H4 (cell line): ENCODE measurements around the gene MAST4. TPM values are rescaled to one million over a fixed set of nuclear protein-coding genes. Genes with fewer than 3 reads are reported as not detected.

Experiments used
- DNase-seq: peaks from one replicate; pipeline ENCODE4 v3.0.0-alpha.2; 2015; ENCODE audit warnings: low spot score
- total RNA-seq: library from RNA; depleted of rRNA; stranded (reverse); fragments of >200 nt; shearing (Covaris generic); gene quantifications from 2 replicates; pipeline ENCODE4 v1.2.3, GENCODE V29; 2014

MAST4 gene
- total RNA-seq, 1 experiment from 2014 or later: 0.75 TPM

DNA sequence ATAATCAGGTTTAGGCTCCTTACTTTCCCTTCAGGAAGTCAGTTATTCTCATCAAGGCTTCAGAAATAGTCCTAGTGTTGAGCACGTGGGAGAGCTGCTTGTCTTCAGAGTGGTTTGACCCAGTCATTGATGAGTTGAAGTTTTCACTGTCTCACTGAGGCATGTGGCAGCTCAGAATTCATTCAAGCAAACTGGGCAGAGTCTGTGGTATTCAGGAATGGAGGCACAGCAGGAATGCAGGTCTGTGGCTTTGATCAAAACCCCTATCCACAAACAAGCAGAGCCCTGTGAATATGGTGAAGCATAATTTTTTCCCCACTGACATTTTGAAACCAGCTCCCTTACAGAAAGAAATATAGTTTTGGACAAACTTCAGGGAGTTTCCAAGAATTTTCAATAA, 393.1 kb downstream of the MAST4 start:
- peak; percentile 53 for DNase-seq

DNA sequence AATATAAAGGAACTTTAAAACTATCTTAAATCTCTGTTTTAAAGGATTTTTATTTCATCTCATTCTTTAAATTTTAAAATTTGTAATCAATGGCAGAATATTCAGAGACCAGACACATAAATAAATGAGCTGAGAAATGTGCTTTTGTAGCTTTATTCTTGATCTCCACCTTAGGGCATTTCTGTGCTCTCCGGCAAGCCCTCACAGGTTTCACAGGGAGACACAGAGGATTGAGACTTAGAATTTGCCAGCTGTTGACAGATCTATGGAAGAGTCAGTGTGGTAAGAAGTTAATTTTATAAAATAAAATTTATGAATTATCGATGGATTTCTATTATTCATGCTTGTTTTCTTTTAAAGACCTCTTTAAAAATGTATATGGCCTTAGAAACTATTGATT, 393.6 kb downstream of the MAST4 start:
- DNase-seq: no peak

DNA sequence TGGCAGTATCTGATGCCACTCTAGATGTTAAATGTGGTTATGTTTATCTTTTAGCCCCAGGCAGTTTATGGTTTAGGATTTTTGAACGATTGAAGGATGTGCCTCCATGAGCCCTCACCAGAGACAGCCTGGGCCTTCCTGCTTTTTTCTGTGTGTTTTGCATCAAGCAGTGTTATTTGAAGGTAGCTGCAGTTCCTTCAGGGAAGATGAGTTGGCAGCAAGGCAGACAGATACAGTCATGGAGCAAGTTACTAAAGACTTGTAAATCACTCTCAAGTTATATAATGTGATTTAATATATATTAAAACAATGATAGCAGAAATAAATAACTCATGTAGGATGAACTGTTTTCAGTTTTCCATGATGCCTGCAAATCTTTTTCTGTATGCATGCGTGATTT, 395.6 kb downstream of the MAST4 start:
- no peak for DNase-seq

DNA sequence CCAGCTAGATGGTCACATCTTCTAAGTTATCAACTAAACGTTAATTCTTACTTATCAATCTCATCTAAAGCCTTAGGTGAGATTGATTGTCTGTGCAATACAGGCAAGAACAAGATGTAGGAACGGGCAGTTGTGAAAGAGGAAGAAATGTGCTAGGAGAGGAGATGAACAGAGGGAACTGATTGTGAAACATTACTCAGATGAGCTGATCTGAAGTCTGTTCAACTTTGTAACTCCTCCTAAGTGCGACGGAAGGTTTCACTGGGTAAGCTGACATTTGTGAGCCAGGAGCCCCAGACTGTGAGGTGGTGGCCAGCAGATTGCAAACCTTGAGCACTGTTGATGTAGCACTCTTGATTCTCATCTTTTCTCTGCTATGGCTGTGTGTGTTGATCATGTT, 396.4 kb downstream of the MAST4 start:
- DNase-seq: no peak

DNA sequence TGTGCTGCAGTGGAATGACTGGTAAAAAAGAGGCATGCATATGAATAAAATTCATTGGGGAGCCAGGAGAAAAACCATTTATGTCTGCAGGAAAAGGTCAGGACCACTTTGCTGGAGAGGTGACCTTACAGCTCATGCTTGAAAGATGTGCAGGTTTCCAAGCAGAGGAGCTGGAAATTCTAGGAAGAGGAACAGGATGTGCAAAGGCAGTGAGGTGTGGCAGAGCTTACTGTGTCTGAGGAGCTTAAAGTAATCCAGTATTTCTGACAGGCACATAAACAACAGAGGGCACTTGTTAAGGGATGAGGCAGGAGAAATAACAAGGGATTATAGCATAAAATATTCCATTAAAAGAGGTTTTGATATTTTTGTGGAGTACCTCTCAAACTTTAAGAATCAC, 397.3 kb downstream of the MAST4 start:
- no peak for DNase-seq

DNA sequence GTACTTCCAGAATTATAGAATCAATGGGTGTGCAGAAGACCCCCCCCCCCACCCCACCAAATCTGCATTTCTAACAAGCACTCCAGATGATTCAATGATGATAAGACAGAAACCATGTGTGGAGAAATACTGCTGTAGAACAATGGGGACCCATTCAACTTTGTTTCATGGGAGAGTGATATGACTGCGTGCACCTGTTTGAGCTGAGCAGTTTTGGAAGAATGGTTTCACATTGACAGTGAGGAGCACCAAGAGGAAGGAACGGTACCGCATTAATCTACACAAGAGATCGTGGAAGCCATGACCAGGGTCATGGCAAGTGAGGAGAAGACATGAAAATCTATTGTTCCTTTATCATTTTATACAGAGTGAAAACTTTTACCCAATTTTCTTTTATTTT, 397.7 kb downstream of the MAST4 start:
- no peak for DNase-seq

DNA sequence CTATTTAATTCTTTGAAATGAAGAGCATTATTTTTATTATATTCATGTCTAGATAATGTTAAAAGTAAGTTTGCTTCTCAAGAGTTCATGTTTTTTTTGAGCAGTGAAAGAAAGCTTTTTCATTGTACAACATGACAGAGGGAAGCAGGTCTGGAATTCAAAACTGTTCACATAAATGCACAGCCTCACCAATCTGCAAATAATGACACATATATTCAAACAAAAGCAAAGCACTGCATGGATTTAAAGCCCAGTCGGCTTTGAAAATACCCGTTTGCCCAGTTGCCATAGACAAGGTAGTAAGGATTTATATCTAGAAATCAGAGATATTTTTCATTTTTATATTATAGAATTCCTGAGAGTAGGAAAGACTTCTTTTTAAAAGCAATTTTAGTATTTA, 398.6 kb downstream of the MAST4 start:
- no peak for DNase-seq

DNA sequence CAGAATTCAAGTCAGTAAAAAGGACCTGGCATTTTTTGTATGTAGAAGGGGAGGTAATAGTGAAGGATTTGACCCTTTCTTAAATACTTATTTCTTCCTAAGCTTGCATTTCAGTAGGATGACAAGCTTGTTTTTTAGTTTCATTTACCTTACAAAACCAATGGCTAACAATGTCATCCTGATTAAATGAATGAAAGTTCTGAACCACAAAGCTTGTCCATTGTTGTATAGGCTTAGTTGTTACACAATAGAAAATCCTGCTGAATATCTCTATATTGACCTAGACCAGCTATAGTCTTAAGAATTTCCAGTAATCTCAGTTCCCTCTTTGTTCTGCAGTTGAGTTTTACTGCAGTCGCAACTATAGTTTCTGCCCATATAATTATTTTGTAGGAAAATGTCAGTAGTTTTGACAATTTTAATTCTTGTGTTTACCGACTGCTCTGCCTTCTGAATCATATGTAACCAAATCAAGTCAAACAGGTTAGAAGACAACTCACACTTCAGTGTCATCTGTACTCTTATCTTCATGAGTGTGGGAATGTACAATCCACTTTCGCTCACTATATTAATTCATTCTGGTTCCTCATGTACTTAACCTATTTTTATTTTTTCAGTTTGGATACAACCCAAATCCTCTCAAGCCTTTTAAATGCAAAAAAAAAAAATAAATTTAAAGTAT, 404.7 kb downstream of the MAST4 start:
- no peak for DNase-seq

DNA sequence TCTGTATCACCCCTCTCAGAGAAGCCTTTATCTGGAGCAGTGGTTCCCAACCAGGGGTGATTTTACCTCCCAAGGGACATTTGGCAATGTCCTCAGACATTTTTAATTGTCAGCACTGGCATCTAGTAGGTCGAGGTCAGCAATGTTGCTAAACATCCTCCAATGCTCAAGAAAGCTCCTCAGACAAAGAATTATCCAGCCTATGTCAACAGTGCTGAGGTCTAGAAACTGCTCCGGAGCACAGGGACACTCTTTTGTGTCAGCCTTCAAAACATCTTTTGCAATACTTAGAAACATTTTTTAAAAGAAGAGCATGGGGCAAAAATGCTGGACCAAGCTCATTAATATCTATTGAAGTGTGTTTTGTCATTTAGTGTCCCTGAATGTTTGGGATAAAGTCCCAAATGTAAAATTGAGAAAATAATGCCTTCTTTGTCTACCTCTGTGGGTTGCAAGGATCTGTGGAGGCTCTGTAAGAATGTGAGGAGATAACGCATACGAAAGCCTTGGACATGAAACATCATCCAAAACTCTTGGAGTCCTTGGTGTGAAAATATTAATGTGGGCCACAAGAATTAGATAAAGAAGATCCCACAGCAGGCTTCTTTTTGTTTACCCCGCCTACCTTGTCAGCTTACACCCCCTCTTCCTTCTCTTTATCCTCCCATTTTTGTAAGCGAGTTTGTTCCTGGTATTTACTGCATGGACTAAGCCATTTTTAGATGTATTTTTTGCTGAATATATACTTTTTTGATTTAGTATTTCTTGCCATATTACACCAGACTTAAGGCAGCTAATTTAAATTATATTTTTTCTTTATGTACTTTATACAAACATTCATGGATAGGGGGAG, 406.9 kb downstream of the MAST4 start:
- no peak for DNase-seq

DNA sequence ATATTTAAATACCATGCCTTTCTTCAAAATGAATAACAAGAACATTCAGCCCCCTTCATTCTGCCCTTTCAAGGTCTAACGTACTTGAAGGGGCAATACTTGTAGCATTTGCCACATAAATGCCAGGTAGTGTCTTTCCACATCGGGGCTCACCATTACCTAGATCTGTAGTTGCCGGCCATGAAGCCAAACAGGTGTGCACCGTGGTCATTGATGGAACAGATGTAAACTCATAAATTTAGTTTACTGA, 407.4 kb downstream of the MAST4 start:
- no peak for DNase-seq

DNA sequence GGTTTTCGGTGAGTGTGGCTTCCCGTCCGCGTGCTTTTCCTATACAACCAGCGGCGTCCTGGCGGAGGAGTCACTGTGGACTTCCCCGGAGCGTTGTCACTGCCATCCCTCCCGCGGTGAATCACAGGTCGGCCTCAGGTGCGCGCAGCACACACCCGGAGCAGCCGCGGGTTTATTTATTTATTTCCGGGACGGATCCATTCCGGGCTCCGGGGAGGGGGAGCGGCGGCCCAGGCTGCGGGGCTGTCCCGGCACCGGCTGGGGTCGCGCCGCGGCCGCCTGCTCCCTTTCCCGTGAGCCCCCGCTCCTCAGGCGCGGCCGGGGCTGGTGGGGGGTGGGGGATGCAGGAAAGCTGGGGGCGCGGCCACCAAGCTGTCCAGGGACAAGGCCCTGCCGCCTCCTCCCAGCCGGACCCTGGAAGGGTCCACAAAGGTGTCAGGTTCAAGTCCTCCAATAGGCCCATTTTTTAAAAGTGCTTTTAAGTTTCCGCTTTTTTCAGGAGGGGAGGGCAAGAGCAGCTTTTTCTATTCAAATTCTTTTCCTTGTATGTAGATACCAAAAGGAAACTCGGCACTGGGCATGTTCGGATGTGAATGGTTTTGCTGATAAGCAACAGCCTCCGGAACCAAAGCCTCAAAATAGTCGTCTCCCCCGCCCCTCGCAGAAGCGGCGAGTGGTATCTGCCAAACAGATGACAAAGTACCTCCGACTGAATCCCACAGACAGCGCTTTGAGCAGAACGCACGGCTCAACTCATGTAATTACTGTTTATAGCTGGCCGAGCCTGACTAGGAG, 407.9 kb downstream of the MAST4 start:
- peak; percentile 72 for DNase-seq

DNA sequence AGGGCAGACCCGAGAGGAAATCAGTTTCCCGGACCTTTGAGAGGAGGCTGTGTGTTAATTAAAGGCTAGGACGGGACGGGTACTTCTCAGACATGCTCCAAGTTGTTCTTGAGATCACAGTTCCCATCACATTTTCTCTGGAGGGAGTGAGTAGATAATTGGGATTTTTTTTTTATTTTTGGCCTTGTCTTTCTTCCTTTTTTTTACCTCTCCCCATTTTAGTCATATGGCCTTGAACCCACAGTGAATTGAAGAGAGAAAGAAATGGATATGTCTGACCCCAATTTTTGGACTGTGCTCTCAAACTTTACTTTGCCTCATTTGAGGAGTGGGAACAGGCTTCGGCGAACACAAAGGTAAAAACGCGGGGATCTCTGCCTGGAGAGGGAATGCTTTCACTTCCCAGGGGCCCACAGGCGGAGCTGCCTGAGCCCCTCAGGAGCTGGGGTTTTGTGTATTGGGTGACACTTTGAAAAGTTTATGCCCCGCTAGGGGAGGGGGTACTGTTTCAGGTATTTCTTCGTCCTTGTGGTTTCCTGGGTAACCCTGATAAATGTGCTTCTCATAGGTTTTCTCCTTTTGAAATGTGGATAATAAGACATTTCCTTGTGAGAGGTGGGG, 408.6 kb downstream of the MAST4 start:
- no peak for DNase-seq

DNA sequence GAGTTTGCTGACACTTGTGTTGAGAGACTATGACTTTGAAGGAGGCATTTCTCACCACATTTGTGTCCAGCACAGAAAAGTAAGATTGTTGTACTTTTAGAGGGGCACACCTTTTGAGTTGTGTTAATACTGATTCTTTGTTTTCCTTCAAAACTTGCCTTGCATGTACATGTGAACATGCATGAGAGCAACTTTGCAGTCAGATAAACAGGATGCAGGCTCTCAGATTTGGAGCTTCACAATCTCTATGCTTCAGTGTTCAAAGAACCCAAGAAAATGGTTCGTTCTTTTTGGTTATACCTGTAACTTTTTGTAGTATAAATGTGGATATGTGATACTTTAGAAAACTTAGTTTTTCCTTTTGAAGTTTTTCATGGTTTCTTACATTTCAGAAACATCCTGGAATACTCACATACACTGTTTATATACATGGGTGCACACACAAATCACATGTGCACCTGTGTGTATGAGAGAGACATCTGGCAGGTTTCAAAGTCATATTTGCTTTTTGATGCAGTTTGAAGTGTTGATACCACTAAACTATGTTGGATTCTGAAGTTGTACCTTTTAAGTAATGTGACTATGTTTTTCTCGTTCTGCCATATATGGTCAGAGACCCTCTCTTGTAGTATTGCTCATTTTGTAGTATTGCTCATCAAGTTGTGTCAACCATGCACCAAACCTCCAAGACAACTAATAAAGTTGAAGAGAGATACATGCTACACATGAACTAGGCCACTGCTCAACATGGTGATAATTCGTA, 409.7 kb downstream of the MAST4 start:
- no peak for DNase-seq

DNA sequence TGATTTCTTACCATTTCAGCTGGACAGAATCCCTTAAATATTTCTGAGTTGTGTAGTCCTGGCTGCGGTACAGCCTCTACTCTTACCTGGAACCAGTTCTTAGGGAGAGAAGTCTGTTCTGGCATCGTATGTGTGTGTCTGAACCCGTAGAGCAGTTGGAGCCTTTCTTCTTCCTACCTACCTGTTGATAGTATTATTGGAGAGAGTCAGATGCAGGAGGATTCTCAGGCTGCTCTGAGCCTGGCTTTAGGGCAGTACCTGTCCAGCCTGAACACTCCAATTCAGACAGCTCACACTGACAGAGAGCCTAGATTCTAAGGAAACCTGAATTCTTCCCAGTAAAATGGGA, 410.3 kb downstream of the MAST4 start:
- no peak for DNase-seq

DNA sequence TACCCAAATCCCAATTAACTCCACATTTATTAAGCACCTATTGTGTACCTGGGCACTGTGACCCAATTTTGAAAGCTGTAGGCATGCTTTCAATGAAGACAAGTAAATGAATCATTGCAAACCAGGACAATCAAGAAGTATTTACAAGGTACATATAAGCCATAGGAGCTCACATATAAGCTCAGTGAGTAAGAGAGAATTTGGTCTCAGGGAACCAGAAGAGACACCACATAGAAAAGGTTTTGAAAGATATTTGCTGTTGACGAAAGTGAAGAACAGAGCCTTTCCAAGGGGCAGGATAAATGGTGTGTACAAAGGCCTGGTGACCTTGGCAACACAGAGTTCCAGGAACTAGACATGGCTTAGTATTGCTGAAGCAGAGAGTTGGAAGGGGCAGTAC, 412.8 kb downstream of the MAST4 start:
- no peak for DNase-seq

DNA sequence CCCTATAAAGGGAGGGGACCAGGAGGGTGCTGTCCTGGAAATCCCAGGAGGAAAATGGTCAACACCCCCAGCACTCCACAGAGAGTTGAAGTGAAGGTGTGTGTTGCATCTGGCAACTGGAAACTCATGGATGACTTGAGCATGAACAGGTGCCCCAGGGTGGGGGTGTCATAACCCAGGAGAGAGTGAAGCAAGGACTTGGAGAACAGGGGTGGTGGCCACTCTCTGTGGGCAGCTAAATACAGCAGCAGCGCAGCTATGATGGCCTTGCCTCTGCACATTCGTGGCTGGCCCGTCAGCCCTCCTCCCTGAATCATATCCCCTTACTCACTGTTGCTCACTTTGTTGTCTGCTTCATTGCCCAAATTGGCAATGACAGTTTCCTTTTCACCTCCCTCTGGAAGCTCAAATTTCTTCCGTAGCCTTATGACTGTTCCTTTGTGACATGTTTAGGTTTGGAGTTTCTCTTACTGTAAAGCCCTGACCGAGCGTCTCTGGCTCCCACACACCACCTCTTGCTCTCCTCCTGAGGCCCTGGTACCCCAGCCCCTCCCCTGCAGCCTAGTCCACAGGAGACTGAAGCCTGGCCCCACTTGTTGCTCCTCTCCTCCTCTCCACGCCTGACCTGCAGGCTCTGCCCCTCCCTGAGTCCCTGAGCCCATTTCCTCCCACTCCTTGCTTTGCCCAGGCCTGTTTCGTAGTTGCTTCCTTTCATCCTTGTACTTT, 414.7 kb downstream of the MAST4 start:
- peak; percentile 7 for DNase-seq

DNA sequence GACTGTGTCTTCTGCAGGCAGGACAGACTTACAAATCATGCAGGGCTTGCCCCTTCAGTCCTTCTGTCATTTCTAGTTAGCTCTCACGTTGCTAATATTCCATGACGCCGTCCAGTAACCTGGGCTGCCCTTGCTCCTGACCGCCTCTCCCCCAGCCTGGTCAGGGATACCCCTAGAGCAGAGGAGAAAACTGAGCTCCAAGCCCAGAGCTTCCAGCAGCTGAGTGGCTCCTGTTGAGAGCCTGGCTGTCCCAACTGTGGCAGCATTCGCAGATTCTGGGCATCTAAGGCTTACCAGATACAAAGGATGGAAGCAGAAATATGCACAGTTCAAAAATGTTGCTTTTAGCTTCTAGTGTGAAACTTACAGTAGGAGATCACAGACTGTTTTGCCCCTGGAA, 415.2 kb downstream of the MAST4 start:
- DNase-seq: no peak

DNA sequence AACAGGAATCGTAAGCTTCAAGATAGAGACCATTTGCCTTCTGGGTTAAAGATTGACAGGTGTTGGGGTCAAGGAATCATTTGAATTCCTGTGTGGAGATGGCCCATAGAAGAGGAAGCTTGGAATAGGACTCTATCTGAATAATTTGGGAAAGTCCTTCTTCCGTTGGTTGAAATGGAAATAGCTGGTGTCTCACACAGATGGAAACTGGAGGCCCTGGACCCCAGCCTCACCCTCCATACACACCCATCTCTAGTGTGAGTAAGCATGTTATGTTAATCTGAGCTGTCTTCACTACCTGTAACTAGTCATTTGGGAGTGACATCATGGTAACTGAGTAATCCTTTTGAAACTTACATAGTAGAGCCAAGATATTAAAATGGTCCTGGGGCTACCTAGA, 416.0 kb downstream of the MAST4 start:
- DNase-seq: no peak

DNA sequence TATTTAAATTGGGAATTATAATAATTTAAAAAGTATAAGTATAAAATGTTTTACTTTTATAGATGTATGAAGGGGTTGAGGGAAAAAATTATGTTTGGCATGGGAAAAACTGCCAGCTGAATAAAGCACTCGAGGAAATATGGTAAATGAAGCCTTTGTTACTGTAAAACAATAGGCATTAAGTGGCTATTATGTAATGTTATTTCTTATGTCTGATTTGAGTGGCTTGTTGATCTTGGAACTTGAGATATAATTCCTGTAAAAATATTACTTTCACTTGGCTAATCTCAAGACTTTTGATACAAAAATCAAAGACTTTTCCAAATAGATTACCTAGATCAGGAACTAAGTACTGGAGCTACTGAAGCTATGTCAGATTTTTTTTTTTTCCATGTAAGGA, 417.5 kb downstream of the MAST4 start:
- no peak for DNase-seq

DNA sequence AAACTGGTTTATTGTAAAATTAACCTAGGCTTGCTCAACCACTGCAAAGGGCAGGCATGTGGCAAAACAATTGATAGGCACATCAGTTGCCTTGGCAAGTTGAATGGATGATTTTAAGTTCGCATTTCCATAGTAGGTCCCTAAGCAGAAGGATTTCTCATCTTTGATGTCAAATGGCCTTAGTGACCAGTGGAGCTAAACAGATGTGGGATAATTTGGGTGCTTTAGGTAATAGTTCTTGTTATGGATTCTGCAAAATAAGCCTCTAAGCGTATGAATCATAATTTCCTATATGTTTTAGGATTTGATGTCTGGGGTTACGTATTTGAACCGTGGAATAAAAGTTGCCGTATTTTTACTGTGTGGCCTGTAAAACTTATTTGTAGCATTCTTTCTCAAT, 418.0 kb downstream of the MAST4 start:
- no peak for DNase-seq

DNA sequence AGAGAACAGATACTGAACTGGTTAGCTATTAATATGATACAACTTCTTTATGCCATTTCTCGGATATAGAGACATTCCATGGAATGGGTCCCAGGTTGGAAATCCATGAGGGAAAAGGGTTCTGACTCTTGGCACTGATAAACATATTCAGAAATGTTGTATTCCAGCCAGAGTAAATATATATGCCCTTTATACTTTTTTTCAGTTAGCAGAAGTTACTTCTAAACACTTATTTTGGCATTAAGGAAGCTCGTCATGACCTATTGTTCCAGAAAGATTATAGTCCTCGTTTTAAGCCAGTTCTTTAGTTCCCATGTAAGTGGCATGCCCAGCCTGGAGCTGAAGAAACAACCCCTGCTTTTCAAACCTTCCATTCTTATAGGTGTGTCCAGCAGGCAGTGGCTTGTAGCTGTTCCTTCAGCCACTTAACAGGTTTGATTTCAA, 418.8 kb downstream of the MAST4 start:
- DNase-seq: no peak
